T-cell (primary cell): ENCODE data around the gene SHANK1. TPM values are rescaled to one million over a fixed set of nuclear protein-coding genes. Genes with fewer than 3 reads are reported as not detected.

ENCODE experiments used
- ATAC-seq, 4 experiments: fragments of 200-7000 bp in 3 of 4; fragments of 150-1000 bp in 1 of 4; cut with Tn5 transposase; replicated peaks in 1 of 4; 1 replicate in 3 of 4; 2 replicates in 1 of 4; pipeline ENCODE4 v1.10.0; 2021; ENCODE audit warnings: moderate library complexity in 3 of 4, mild to moderate bottlenecking in 2 of 4, moderate number of reproducible peaks in 1 of 4
- CTCF ChIA-PET, 2 donors: fragments of 300-600 bp; sonication (Branson Sonifier 250); formaldehyde crosslinking; loops; one replicate each; lab custom pipeline; 2022; ENCODE audit warnings: antibody characterized with exemption in 2 of 2; lab: Charles Lee
- POLR2A ChIA-PET, 2 donors: fragments of 300-600 bp; sonication (Branson Sonifier 250); formaldehyde crosslinking; loops; one replicate each; lab custom pipeline; 2022; ENCODE audit warnings: antibody characterized with exemption in 2 of 2; lab: Charles Lee
- DNase-seq, 35 experiments: peaks; one replicate each; pipeline versions ENCODE4 v3.0.0 to v3.0.0-alpha.2; 2013 to 2023
- H3K27ac ChIP-seq: one replicate; pipeline ENCODE4 v1.5.1; 2013; ENCODE audit warnings: low read length
- H3K27me3 ChIP-seq, 2 experiments: replicated peaks in 1 of 2; 1 replicate in 1 of 2; 2 replicates in 1 of 2; pipeline versions ENCODE4 v1.6.1 to v1.7.0; 2013; ENCODE audit warnings: low read length in 1 of 2, mixed read lengths in 1 of 2; ENCODE audit not compliant: control insufficient read depth in 2 of 2, insufficient read depth in 2 of 2; ENCODE audit errors: extremely low read depth in 1 of 2
- H3K36me3 ChIP-seq, 2 donors: 1 replicate in 1 of 2; 2 replicates in 1 of 2; pipeline versions ENCODE4 v1.6.1 to v1.7.0; 2013; ENCODE audit warnings: low read length in 1 of 2; ENCODE audit not compliant: control insufficient read depth in 2 of 2, insufficient read depth in 1 of 2; ENCODE audit errors: extremely low read depth in 1 of 2
- H3K4me1 ChIP-seq, 2 experiments: 1 replicate in 1 of 2; 2 replicates in 1 of 2; pipeline versions ENCODE4 v1.6.1 to v1.7.0; 2013; ENCODE audit warnings: low read length in 2 of 2, mixed read lengths in 1 of 2; ENCODE audit not compliant: insufficient read depth in 2 of 2, control insufficient read depth in 1 of 2; ENCODE audit errors: extremely low read depth in 1 of 2
- H3K4me3 ChIP-seq, 2 donors: 1 replicate in 1 of 2; 2 replicates in 1 of 2; pipeline versions ENCODE4 v1.5.1 to v1.7.0; 2013; ENCODE audit warnings: mild to moderate bottlenecking in 2 of 2, low read length in 1 of 2, moderate library complexity in 1 of 2; ENCODE audit not compliant: control insufficient read depth in 1 of 2; ENCODE audit errors: extremely low read depth in 1 of 2
- H3K9me3 ChIP-seq: 2 replicates; pipeline ENCODE4 v1.7.0; 2013
- H3K27ac Mint-ChIP-seq, 2 donors: one replicate each; pipeline ENCODE4 v1.8.0; 2020 to 2021; ENCODE audit warnings: mild to moderate bottlenecking in 2 of 2, mixed read lengths in 2 of 2
- H3K27me3 Mint-ChIP-seq, 2 donors: one replicate each; pipeline ENCODE4 v1.8.0; 2021 to 2022; ENCODE audit warnings: mixed read lengths in 2 of 2
- H3K36me3 Mint-ChIP-seq: one replicate; pipeline ENCODE4 v1.8.0; 2021; ENCODE audit warnings: mixed read lengths
- H3K4me1 Mint-ChIP-seq, 3 donors: one replicate each; pipeline ENCODE4 v1.8.0; 2020 to 2022; ENCODE audit warnings: mixed read lengths in 3 of 3, mild to moderate bottlenecking in 1 of 3
- H3K4me3 Mint-ChIP-seq, 3 donors: one replicate each; pipeline ENCODE4 v1.8.0; 2020 to 2022; ENCODE audit warnings: mild to moderate bottlenecking in 3 of 3, mixed read lengths in 3 of 3, moderate library complexity in 3 of 3
- H3K9me3 Mint-ChIP-seq, 3 donors: one replicate each; pipeline ENCODE4 v1.8.0; 2020 to 2022; ENCODE audit warnings: mixed read lengths in 3 of 3
- WGBS: methylation state at CpG from one replicate; pipeline ENCODE4 v1.1.5; 2013; ENCODE audit warnings: missing lambda C conversion rate; ENCODE audit not compliant: insufficient coverage; 5-methylcytosine and 5-hydroxymethylcytosine counted together
- total RNA-seq, 35 experiments: library from RNA in 6 of 35; stranded (reverse) in 6 of 35; fragments of 120-200 nt in 1 of 35; gene quantifications; one replicate each; pipeline versions ENCODE4 v1.2.1 to v1.2.4 and lab custom pipeline; 2013 to 2026

The SHANK1 gene
- total RNA-seq, 5 donors from 2014 or later (not counting 1 experiment from before 2014, with no cell fraction given): 0.06 to 3.3 (median 0.36) TPM

DNA sequence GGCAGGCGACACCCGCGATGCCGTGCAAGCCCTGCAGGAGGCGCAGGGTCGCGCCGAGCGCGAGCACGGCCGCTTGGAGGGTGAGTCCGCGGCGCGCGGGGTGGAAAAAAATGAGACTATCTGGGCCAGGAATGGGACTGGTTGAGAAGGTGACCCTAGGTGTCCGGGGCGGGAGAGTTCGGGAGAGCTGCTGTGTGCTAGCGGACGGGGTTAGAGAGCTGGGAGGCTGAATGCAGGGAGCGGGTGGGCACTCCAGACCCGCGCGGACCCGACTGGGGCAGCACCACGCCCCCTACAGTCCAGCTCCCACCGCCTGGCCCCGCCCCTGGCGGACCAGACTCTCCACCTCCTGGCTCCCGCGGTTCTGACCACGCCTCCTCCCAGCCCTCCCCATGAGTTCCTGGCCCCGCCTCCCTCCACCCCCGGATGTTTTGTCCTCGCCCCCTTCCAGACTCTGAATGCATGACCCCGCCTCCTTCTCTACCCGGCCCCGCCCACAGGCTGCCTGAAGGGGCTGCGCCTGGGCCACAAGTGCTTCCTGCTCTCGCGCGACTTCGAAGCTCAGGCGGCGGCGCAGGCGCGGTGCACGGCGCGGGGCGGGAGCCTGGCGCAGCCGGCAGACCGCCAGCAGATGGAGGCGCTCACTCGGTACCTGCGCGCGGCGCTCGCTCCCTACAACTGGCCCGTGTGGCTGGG is 5.1 kb upstream of the SHANK1 start:
- Histone ChIP-seq H3K27me3 (peaks cover 4 to 83% of the 10 kb centered on the region in 2 experiments), H3K27ac (no peak overlapping the region), H3K36me3 (no peaks in the 10 kb centered on the region), H3K4me1 (peaks cover 2 to 45% of the 10 kb centered on the region in 2 experiments), H3K9me3 (no peaks in the 10 kb centered on the region), H3K4me3 (peak overlapping the region; percentile 48 to 67)
- H3K27ac Mint-ChIP-seq: peak overlapping the region in 1 of 2 donors; percentile 69
- peaks cover 29 to 31% (median 30%) of the 10 kb centered on the region in 3 donors for H3K4me1 Mint-ChIP-seq
- no peaks in the 10 kb centered on the region for H3K36me3 Mint-ChIP-seq
- H3K4me3 Mint-ChIP-seq: peak overlapping the region; percentile 68 to 83 (median 79)
- no peaks in the 10 kb centered on the region for H3K9me3 Mint-ChIP-seq
- CTCF ChIA-PET: interaction anchor here in 1 of 2 donors (0.6 to 1.0 kb wide), 8 partner anchors 11 to 1650 kb away, joined by 3 to 9 read pairs (median 5); partner anchors contain the start of gene KCNC3
- DNase-seq (peak; percentile 79 to 96 (median 92)), ATAC-seq (peak; percentile 83 to 88 (median 86))
- WGBS: 2% methylated on average over 61 of the region's 65 CpGs
- H3K27me3 Mint-ChIP-seq: peaks cover 36 to 74% of the 10 kb centered on the region in 2 donors
- POLR2A ChIA-PET: no interaction called here

DNA sequence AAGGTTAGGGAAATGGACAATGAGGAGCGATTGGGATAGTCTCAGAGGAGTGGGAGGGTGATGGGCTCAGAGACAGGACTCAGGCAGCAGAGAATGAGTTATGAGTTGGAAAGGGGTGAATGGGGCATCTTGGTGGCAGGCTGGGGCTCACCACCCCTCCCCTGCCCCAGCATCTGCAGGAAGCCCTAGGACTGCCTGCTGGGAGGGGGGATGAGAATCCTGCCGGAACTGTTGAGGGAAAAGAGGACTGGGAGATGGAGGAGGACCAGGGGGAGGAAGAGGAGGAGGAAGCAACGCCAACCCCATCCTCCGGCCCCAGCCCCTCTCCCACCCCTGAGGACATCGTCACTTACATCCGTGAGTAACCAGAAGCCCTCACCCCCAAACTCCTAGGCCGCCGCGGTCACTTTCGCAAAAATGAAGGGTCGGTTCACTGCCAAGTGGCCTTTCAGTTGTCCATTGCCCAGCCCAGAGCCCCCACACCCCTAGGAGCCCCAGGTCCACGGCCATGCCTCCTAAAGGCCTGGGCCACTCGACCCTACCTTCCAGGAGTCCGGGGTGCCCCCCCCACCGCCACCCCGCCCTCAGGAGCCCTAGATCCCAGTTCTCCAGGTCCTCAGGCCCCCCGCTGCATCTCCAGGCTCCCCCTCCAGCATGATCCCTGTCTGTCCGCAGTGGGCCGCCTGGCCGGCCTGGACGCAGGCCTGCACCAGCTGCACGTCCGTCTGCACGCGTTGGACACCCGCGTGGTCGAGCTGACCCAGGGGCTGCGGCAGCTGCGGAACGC is 4.3 kb upstream of the SHANK1 start:
- Histone ChIP-seq H3K27ac (no peak overlapping the region), H3K4me3 (peak overlapping the region in 1 of 2 donors; percentile 67), H3K4me1 (peaks cover 2 to 47% of the 10 kb centered on the region in 2 experiments), H3K9me3 (no peaks in the 10 kb centered on the region), H3K27me3 (peaks cover 4 to 86% of the 10 kb centered on the region in 2 experiments), H3K36me3 (no peaks in the 10 kb centered on the region)
- DNase-seq (no peak), ATAC-seq (no peak)
- ChIA-PET CTCF (interaction anchor here in 1 of 2 donors (0.6 kb wide), 1 partner anchor 1649 kb away, joined by 3 read pairs; no protein-coding TSS in a partner anchor), POLR2A (no interaction called here)
- H3K36me3 Mint-ChIP-seq: no peaks in the 10 kb centered on the region
- H3K4me3 Mint-ChIP-seq: peak overlapping the region; percentile 47 to 83 (median 79)
- no peak overlapping the region for H3K27ac Mint-ChIP-seq
- peaks cover 29 to 31% (median 30%) of the 10 kb centered on the region in 3 donors for H3K4me1 Mint-ChIP-seq
- peaks cover 32 to 74% of the 10 kb centered on the region in 2 donors for H3K27me3 Mint-ChIP-seq
- H3K9me3 Mint-ChIP-seq: no peaks in the 10 kb centered on the region
- WGBS: 4% methylated on average over 23 of the region's 31 CpGs

DNA sequence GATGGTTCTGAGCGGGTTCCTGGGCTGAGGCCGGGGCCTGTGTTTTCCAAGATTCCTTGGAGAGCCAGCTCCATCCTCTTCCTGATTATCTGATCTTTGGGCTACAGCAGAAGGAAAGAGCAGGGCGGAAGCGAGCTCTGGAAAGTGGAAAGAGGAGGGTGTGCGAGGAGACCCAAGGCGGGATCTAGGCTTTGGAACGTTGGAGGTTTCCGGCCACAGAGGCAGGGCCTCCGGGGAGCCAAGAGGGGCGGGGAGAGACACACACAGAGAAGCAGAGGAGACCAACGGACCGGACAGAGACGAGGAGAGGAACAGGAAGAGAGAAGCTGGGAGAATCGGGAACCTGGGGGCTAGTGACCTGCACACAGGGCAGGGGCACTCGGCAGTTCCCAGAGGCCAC is 3.5 kb upstream of the SHANK1 start, which contains the start of gene CLEC11A:
Gene CLEC11A (plus strand): TSS at position 296 of the 400 bp plus-strand sequence. CDS start 162 bp downstream, outside the sequence.
- Histone ChIP-seq H3K36me3 (no peaks in the 10 kb centered on the region), H3K9me3 (no peaks in the 10 kb centered on the region), H3K27ac (no peak within 1 kb of the TSS), H3K27me3 (peaks cover 4 to 88% of the 10 kb centered on the region in 2 experiments), H3K4me1 (peaks cover 2 to 48% of the 10 kb centered on the region in 2 experiments), H3K4me3 (no peak within 1 kb of the TSS)
- no peak within 1 kb of the TSS for H3K27ac Mint-ChIP-seq
- ATAC-seq: no peak
- POLR2A ChIA-PET: no interaction called here
- no peak for DNase-seq
- 64% methylated on average over 7 of the region's 15 CpGs for WGBS
- peaks cover 32 to 72% of the 10 kb centered on the region in 2 donors for H3K27me3 Mint-ChIP-seq
- peak within 1 kb of the TSS; percentile 47 to 83 (median 79) for H3K4me3 Mint-ChIP-seq
- CTCF ChIA-PET: interaction anchor here in 1 of 2 donors (0.6 kb wide), 1 partner anchor 41 kb away, joined by 3 read pairs; no protein-coding TSS in a partner anchor
- peaks cover 24 to 31% (median 28%) of the 10 kb centered on the region in 3 donors for H3K4me1 Mint-ChIP-seq
- H3K9me3 Mint-ChIP-seq: no peaks in the 10 kb centered on the region
- no peaks in the 10 kb centered on the region for H3K36me3 Mint-ChIP-seq

DNA sequence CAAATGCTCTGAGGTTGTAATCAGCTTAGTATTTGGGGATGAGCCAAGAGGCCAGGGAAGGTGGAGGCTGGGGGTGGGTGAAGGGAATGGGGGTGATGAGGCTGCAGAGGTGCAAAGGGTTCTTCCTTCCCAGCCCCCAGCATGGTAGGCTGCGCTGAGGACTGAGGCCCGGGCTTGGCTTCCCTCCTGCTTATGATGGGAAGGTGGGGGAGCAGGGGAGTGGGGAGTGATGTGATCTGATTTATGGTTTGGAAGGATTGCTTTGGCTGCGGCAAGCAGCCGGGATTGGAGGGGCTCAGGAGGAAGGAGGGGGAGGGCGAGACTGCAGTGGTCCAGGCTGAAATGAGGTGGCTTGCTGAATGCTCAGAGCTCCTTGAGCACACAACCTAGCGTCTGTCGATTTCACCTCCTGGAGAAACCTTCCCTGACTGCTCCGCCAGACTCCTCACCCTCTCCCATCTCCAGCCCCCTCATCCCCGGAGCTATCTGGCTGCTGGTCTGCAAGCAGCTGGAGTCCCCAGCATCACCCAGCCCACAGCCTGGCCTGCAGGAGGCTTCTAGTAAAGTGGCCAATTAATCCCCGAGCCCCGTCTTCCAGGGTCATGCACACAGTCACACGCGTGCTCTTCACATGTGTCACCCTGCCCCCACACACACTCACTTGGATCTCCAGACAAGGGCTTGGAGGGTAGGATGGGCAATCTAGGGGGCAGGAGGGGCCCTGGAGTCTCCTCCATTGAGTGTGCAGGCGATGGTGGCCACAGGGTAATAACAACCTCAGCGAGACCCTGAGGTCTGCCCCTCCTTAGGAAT is 2.8 kb upstream of the SHANK1 start:
- CTCF ChIA-PET: interaction anchor here in 1 of 2 donors (0.6 kb wide), 1 partner anchor 49 kb away, joined by 4 read pairs; no protein-coding TSS in a partner anchor
- WGBS: 59% methylated on average over 7 of the region's 15 CpGs
- H3K27me3 ChIP-seq: peaks cover 4 to 88% of the 10 kb centered on the region in 2 experiments

DNA sequence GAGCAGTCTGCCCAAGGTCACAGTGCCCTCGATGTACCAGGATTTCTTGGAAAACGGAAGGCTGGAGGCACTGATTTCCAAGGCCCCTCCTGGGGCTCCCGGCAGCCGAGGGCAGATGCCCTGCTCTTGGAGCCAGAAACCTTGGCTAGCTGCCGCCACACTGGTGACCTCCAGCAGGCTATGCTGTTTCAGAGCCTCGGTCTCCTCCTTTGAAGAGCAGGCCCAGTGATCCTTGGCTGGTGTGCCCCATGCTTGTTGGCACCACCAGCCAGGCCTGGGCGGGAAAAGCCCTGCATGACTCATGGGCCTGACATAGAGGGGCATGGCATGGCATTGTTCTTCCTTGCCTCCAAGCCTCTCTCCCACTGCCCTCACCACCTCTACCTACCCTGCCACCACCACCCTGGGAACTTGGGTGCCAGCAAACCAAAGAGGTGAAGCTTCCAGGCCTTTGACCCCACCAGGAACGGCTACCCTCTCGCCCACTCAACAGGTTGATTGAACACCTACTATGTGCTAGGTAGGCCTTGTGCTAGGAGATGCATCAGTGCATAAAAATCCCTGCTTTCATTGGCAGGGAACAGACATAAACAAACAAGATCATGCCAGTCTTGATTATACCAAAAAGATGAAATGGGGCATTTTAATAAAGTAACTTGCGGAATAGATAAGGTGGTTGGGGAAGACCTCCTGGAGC is 2.0 kb upstream of the SHANK1 start:
- no peaks in the 10 kb centered on the region for H3K36me3 Mint-ChIP-seq
- H3K9me3 ChIP-seq: no peaks in the 10 kb centered on the region
- no peak overlapping the region for H3K27ac ChIP-seq
- POLR2A ChIA-PET: no interaction called here
- peak overlapping the region in 1 of 3 donors; percentile 69 for H3K4me3 Mint-ChIP-seq
- DNase-seq (no peak), ATAC-seq (no peak)
- WGBS: 80% methylated on average over 7 of the region's 10 CpGs
- no peak overlapping the region for H3K27ac Mint-ChIP-seq
- CTCF ChIA-PET: interaction anchor here in 1 of 2 donors (0.6 kb wide), 1 partner anchor 50 kb away, joined by 4 read pairs; no protein-coding TSS in a partner anchor
- peaks cover 36 to 67% of the 10 kb centered on the region in 2 donors for H3K27me3 Mint-ChIP-seq
- H3K4me3 ChIP-seq: no peak overlapping the region
- H3K36me3 ChIP-seq: no peaks in the 10 kb centered on the region
- peaks cover 4 to 88% of the 10 kb centered on the region in 2 experiments for H3K27me3 ChIP-seq
- H3K9me3 Mint-ChIP-seq: no peaks in the 10 kb centered on the region
- peaks cover 19 to 32% (median 24%) of the 10 kb centered on the region in 3 donors for H3K4me1 Mint-ChIP-seq
- peaks cover 2 to 43% of the 10 kb centered on the region in 2 experiments for H3K4me1 ChIP-seq

More for the DNA sequence above, 2.8 kb upstream of the SHANK1 start:
- Mint-ChIP-seq H3K9me3 (no peaks in the 10 kb centered on the region), H3K36me3 (no peaks in the 10 kb centered on the region), H3K4me1 (peaks cover 21 to 31% (median 21%) of the 10 kb centered on the region in 3 donors), H3K4me3 (peak overlapping the region in 1 of 3 donors; percentile 83), H3K27me3 (peaks cover 37 to 71% of the 10 kb centered on the region in 2 donors), H3K27ac (no peak overlapping the region)
- Histone ChIP-seq H3K9me3 (no peaks in the 10 kb centered on the region), H3K4me3 (no peak overlapping the region), H3K36me3 (no peaks in the 10 kb centered on the region), H3K4me1 (peaks cover 2 to 48% of the 10 kb centered on the region in 2 experiments), H3K27ac (no peak overlapping the region)
- POLR2A ChIA-PET: no interaction called here
- ATAC-seq (no peak), DNase-seq (no peak)
